DOHH2 (cell line): ENCODE measurements around the gene HTRA1.

ENCODE experiments used
- CTCF ChIP-seq: fragments of 200-600 bp; sonication (generic); IDR thresholded peaks from one replicate; pipeline ENCODE4 v1.5.1; 2014; ENCODE audit warnings: antibody characterized with exemption, mild to moderate bottlenecking, low read depth, low read length; ENCODE audit not compliant: poor library complexity, severe bottlenecking
- EZH2phosphoT487 ChIP-seq: fragments of 200-600 bp; sonication (generic); IDR thresholded peaks from 2 replicates; pipeline ENCODE4 v1.6.1; 2017; ENCODE audit warnings: borderline replicate concordance, mild to moderate bottlenecking, antibody characterized with exemption, low read length, moderate library complexity, mixed read lengths

- TF ChIP-seq CTCF: no peak
- no peak for TF ChIP-seq EZH2phosphoT487
Observed at GRCh38 chr10:122514045-122514840, 52.9 kb downstream of the HTRA1 start.
